Measurements from ENCODE around the gene CRYGN.

- no peak for TF ChIP-seq CTCF (conservative IDR thresholded peaks at IDR 0.05 in 1 of 2, IDR thresholded peaks at IDR 0.05 in 1 of 2; ENCODE audit: extremely low read depth in 1 of 2, insufficient read depth in 1 of 2, low read depth in 1 of 2, low read length in 2 of 2)
- no peak for TF ChIP-seq EZH2 (IDR thresholded peaks at IDR 0.05; ENCODE audit: borderline replicate concordance, low read length)
These were observed 47.3 kb upstream of the CRYGN start for GRCh38 chr7:151487228-151487627.
